Neuronal stem cell (in vitro differentiated cells): Measurements from ENCODE around the gene PC.

Experiments
- DNase-seq: peaks from one replicate; pipeline ENCODE4 v3.0.0-alpha.2; 2013; ENCODE audit warnings: low spot score
- H2AFZ ChIP-seq: one replicate; pipeline ENCODE4 v1.6.1; 2013; ENCODE audit warnings: mild to moderate bottlenecking, low read length, inconsistent platforms
- H2AK5ac ChIP-seq: 2 replicates; pipeline ENCODE4 v1.6.1; 2013; ENCODE audit warnings: low read depth, mild to moderate bottlenecking, inconsistent platforms, low read length, moderate library complexity, mixed read lengths
- H2BK120ac ChIP-seq: 2 replicates; pipeline ENCODE4 v1.6.1; 2013; ENCODE audit warnings: low read depth, mild to moderate bottlenecking, inconsistent platforms, low read length, moderate library complexity, mixed read lengths
- H2BK12ac ChIP-seq: one replicate; pipeline ENCODE4 v1.6.1; 2013; ENCODE audit warnings: low read length, inconsistent platforms
- H2BK15ac ChIP-seq: 2 replicates; pipeline ENCODE4 v1.6.1; 2013; ENCODE audit warnings: mild to moderate bottlenecking, low read length, inconsistent platforms, mixed read lengths
- H2BK5ac ChIP-seq: one replicate; pipeline ENCODE4 v1.6.1; 2013; ENCODE audit warnings: inconsistent platforms, mild to moderate bottlenecking, low read length, moderate library complexity
- H3K14ac ChIP-seq: one replicate; pipeline ENCODE4 v1.6.1; 2013; ENCODE audit warnings: low read length, inconsistent platforms
- H3K18ac ChIP-seq: 2 replicates; pipeline ENCODE4 v1.6.1; 2013; ENCODE audit warnings: low read length, inconsistent platforms
- H3K23ac ChIP-seq: 2 replicates; pipeline ENCODE4 v1.6.1; 2013; ENCODE audit warnings: low read depth, mild to moderate bottlenecking, mixed read lengths, low read length, inconsistent platforms; ENCODE audit not compliant: poor library complexity
- H3K27ac ChIP-seq: replicated peaks from 3 replicates; pipeline ENCODE4 v1.5.1; 2013; ENCODE audit warnings: low read length, inconsistent platforms
- H3K27me3 ChIP-seq, 3 experiments: 2 replicates each; pipeline ENCODE4 v1.6.1; 2013; ENCODE audit warnings: low read length in 3 of 3, mild to moderate bottlenecking in 2 of 3, inconsistent platforms in 1 of 3, low read depth in 1 of 3, mixed read lengths in 1 of 3, moderate library complexity in 1 of 3; ENCODE audit not compliant: control insufficient read depth in 3 of 3, insufficient read depth in 3 of 3
- H3K36me3 ChIP-seq, 2 donors: replicated peaks in 1 of 2; 2 replicates each; pipeline ENCODE4 v1.6.1; 2013; ENCODE audit warnings: low read length in 2 of 2; ENCODE audit not compliant: control insufficient read depth in 2 of 2, insufficient read depth in 2 of 2
- H3K4ac ChIP-seq: 2 replicates; pipeline ENCODE4 v1.6.1; 2013; ENCODE audit warnings: inconsistent platforms, mild to moderate bottlenecking, low read length, moderate library complexity
- H3K4me1 ChIP-seq, 2 donors: 1 replicate in 1 of 2; 2 replicates in 1 of 2; pipeline ENCODE4 v1.6.1; 2013; ENCODE audit warnings: low read length in 2 of 2, low read depth in 1 of 2; ENCODE audit not compliant: control insufficient read depth in 2 of 2, insufficient read depth in 1 of 2
- H3K4me2 ChIP-seq: one replicate; pipeline ENCODE4 v1.6.1; 2013; ENCODE audit warnings: mild to moderate bottlenecking, low read length, inconsistent platforms; ENCODE audit not compliant: insufficient read depth, poor library complexity, severe bottlenecking
- H3K4me3 ChIP-seq, 2 donors: 2 replicates each; pipeline ENCODE4 v1.5.1; 2013; ENCODE audit warnings: low read length in 2 of 2, mild to moderate bottlenecking in 2 of 2, inconsistent platforms in 1 of 2, moderate library complexity in 1 of 2
- H3K79me1 ChIP-seq: one replicate; pipeline ENCODE4 v1.6.1; 2013; ENCODE audit warnings: low read depth, mild to moderate bottlenecking, inconsistent platforms, low read length, moderate library complexity
- H3K9ac ChIP-seq: one replicate; pipeline ENCODE4 v1.6.1; 2013; ENCODE audit warnings: mild to moderate bottlenecking, low read depth, low read length, inconsistent platforms; ENCODE audit not compliant: poor library complexity
- H3K9me3 ChIP-seq, 2 donors: replicated peaks in 1 of 2; 2 replicates each; pipeline versions ENCODE3 to v1.6.1; 2013; ENCODE audit warnings: low read length in 2 of 2, mild to moderate bottlenecking in 2 of 2, inconsistent platforms in 1 of 2, low read depth in 1 of 2, mixed read lengths in 1 of 2, moderate library complexity in 1 of 2; ENCODE audit not compliant: control insufficient read depth in 2 of 2, insufficient read depth in 1 of 2
- H4K8ac ChIP-seq: one replicate; pipeline ENCODE4 v1.6.1; 2013; ENCODE audit warnings: low read depth, mild to moderate bottlenecking, inconsistent platforms, low read length, moderate library complexity
- H4K91ac ChIP-seq: one replicate; pipeline ENCODE4 v1.6.1; 2013; ENCODE audit warnings: low read length, low read depth, mild to moderate bottlenecking, inconsistent platforms; ENCODE audit not compliant: poor library complexity
- WGBS, 2 donors: extraction: QIAGEN DNeasy Blood & Tissue Kit; methylation state at CpG; one replicate each; pipeline ENCODE4 v1.1.7; 2013; ENCODE audit warnings: missing lambda C conversion rate in 2 of 2, mixed read lengths in 1 of 2; ENCODE audit not compliant: insufficient read length in 2 of 2, insufficient replicate concordance in 1 of 2; ENCODE audit errors: extremely low coverage in 2 of 2; 5-methylcytosine and 5-hydroxymethylcytosine counted together

Gene PC

GRCh38 chr11:66906061-66906733 is 52.0 kb downstream of the PC start:
- no peak for DNase-seq
- Histone ChIP-seq H2BK15ac (no peak overlapping the region), H2AFZ (no peak overlapping the region), H2BK120ac (no peak overlapping the region), H3K14ac (no peak overlapping the region), H2BK12ac (no peak overlapping the region), H2BK5ac (peak overlapping the region; percentile 29), H4K8ac (no peak overlapping the region), H3K36me3 (no peaks in the 10 kb centered on the region), H3K9ac (no peak overlapping the region), H3K23ac (peak overlapping the region; percentile 13), H3K4me2 (no peak overlapping the region), H4K91ac (no peak overlapping the region), H3K4me3 (no peak overlapping the region), H3K4ac (no peak overlapping the region), H3K27ac (no peak overlapping the region), H3K27me3 (no peaks in the 10 kb centered on the region), H2AK5ac (peak overlapping the region; percentile 22), H3K79me1 (no peaks in the 10 kb centered on the region), H3K9me3 (no peaks in the 10 kb centered on the region), H3K18ac (peak overlapping the region; percentile 77), H3K4me1 (peaks cover 19 to 25% of the 10 kb centered on the region in 2 donors)
- no CpG with 5 or more reads among the region's 14 CpGs for WGBS, 2 donors

- no peak overlapping the region for H3K4me2 ChIP-seq
- peaks cover 18 to 21% of the 10 kb centered on the region in 2 donors for H3K4me1 ChIP-seq
- H2BK5ac ChIP-seq, result peak overlapping the region; percentile 29
- no peak overlapping the region for H3K4ac ChIP-seq
- no peak overlapping the region for H3K4me3 ChIP-seq
- H3K9me3 ChIP-seq, result no peaks in the 10 kb centered on the region
- H2BK15ac ChIP-seq, result no peak overlapping the region
- peak overlapping the region; percentile 22 for H2AK5ac ChIP-seq
- H4K8ac ChIP-seq, result no peak overlapping the region
- H3K27ac ChIP-seq, result no peak overlapping the region
- no peak overlapping the region for H4K91ac ChIP-seq
- H3K9ac ChIP-seq, result no peak overlapping the region
- H2BK120ac ChIP-seq, result no peak overlapping the region
- DNase-seq, result no peak
- H3K36me3 ChIP-seq, result no peaks in the 10 kb centered on the region
- no peaks in the 10 kb centered on the region for H3K79me1 ChIP-seq
- no peak overlapping the region for H3K14ac ChIP-seq
- WGBS, 2 donors, result no CpG with 5 or more reads among the region's 4 CpGs
- no peak overlapping the region for H2BK12ac ChIP-seq
- H2AFZ ChIP-seq, result no peak overlapping the region
- no peaks in the 10 kb centered on the region for H3K27me3 ChIP-seq
- peak overlapping the region; percentile 83 for H3K18ac ChIP-seq
- peak overlapping the region; percentile 13 for H3K23ac ChIP-seq
These were observed 52.6 kb downstream of the PC start for GRCh38 chr11:66905631-66906030.

GRCh38 chr11:66904981-66905521 is 53.1 kb downstream of the PC start:
- no peak overlapping the region for H4K91ac ChIP-seq
- no peak overlapping the region for H2BK120ac ChIP-seq
- no peak overlapping the region for H2AFZ ChIP-seq
- no peaks in the 10 kb centered on the region for H3K36me3 ChIP-seq
- no peak overlapping the region for H2AK5ac ChIP-seq
- H2BK15ac ChIP-seq, result no peak overlapping the region
- no peak for DNase-seq
- no peak overlapping the region for H2BK12ac ChIP-seq
- no peak overlapping the region for H3K23ac ChIP-seq
- no peaks in the 10 kb centered on the region for H3K27me3 ChIP-seq
- H3K9me3 ChIP-seq, result no peaks in the 10 kb centered on the region
- H3K14ac ChIP-seq, result no peak overlapping the region
- H3K4me2 ChIP-seq, result no peak overlapping the region
- WGBS, 2 donors, result no CpG with 5 or more reads among the region's 8 CpGs
- H3K4ac ChIP-seq, result no peak overlapping the region
- H3K18ac ChIP-seq, result no peak overlapping the region
- H3K4me3 ChIP-seq, result no peak overlapping the region
- peaks cover 17 to 18% of the 10 kb centered on the region in 2 donors for H3K4me1 ChIP-seq
- no peak overlapping the region for H4K8ac ChIP-seq
- no peak overlapping the region for H3K9ac ChIP-seq
- H3K79me1 ChIP-seq, result no peaks in the 10 kb centered on the region
- H2BK5ac ChIP-seq, result no peak overlapping the region
- no peak overlapping the region for H3K27ac ChIP-seq

- H2BK12ac ChIP-seq, result no peak overlapping the region
- H2AFZ ChIP-seq, result no peak overlapping the region
- H3K18ac ChIP-seq, result no peak overlapping the region
- H4K8ac ChIP-seq, result no peak overlapping the region
- no peak overlapping the region for H3K9ac ChIP-seq
- H3K27me3 ChIP-seq, result no peaks in the 10 kb centered on the region
- H3K9me3 ChIP-seq, result no peaks in the 10 kb centered on the region
- H3K27ac ChIP-seq, result no peak overlapping the region
- H2AK5ac ChIP-seq, result no peak overlapping the region
- DNase-seq, result no peak
- no peak overlapping the region for H2BK15ac ChIP-seq
- no peaks in the 10 kb centered on the region for H3K79me1 ChIP-seq
- H4K91ac ChIP-seq, result no peak overlapping the region
- H3K14ac ChIP-seq, result no peak overlapping the region
- no CpG with 5 or more reads among the region's 6 CpGs for WGBS, 2 donors
- H3K4me3 ChIP-seq, result no peak overlapping the region
- no peak overlapping the region for H3K4me2 ChIP-seq
- no peak overlapping the region for H2BK120ac ChIP-seq
- H3K4me1 ChIP-seq, result peaks cover 17 to 18% of the 10 kb centered on the region in 2 donors
- H3K36me3 ChIP-seq, result no peaks in the 10 kb centered on the region
- no peak overlapping the region for H3K23ac ChIP-seq
- H3K4ac ChIP-seq, result no peak overlapping the region
- H2BK5ac ChIP-seq, result no peak overlapping the region
These were observed 53.6 kb downstream of the PC start for GRCh38 chr11:66904561-66904960.
